ENCODE data around the gene ACLY.
A peak's percentile ranks its signal among the peaks of the same experiment; 100 is the strongest.
"Not testable (repeated sequence)": the region's sequence is repeated elsewhere in the genome, so short reads cannot be mapped to it uniquely, and the experiment has no call there.

The ACLY gene

DNA sequence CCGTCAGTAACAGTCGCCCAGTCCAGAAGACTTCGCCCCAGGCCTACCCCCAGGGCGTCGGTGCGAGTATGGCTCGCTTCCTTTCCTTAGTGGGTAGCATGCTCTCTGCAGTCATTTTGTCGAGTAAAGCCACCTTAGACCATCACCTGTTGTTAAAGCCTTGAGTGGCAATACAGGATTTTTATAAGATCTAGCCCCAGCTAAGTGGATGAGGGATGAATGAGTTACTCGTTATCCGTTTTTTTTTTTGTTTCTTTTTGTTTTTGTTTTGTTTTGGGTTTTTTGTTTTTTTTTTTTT is 53.2 kb downstream of the ACLY start:
- TF ChIP-seq, protein P1, sequence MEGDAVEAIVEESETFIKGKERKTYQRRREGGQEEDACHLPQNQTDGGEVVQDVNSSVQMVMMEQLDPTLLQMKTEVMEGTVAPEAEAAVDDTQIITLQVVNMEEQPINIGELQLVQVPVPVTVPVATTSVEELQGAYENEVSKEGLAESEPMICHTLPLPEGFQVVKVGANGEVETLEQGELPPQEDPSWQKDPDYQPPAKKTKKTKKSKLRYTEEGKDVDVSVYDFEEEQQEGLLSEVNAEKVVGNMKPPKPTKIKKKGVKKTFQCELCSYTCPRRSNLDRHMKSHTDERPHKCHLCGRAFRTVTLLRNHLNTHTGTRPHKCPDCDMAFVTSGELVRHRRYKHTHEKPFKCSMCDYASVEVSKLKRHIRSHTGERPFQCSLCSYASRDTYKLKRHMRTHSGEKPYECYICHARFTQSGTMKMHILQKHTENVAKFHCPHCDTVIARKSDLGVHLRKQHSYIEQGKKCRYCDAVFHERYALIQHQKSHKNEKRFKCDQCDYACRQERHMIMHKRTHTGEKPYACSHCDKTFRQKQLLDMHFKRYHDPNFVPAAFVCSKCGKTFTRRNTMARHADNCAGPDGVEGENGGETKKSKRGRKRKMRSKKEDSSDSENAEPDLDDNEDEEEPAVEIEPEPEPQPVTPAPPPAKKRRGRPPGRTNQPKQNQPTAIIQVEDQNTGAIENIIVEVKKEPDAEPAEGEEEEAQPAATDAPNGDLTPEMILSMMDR (IDR thresholded peaks at IDR 0.05; ENCODE audit: low read depth, low read length), result no peak; the same call in 1 of the 2 replicates
- DNase-seq (ENCODE audit: extremely low read depth, low read depth), result no peak

DNA sequence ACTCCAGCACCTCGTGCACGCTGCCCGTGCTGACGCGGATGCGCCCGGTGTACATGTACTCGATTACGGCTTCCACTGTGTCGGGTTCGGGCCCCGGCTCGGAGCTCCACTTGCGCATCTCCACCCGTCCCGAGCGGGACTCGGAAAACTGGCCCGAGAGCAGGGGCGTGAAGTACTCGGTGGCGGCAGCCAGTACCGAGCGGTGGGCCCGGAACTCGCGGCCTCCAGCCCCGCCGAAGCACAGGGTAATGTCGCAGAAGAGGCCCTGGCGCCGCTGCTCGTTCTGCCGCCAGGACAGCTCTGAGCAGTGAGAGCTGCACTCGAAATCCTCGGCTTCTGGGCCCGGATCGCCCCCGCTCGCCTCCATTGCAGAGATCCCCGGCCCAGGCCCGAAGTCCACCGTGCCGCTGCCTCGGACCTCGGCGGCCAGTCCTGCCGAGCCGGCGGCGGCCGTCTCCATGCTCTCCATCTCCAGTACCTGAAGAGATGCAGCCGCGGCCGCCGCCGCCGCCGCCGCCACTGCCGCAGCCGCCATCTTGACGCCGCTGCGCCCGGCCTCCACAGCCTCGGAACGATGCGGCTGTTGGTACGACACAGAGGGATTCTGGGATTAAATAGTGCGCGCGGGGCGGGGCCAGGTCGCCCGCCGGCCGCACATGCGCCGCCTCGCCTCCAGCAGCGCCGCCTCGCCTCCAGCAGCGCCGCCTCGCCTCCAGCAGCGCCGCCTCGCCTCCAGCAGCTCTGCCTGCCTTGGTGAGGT is 53.7 kb downstream of the ACLY start, which contains the start of gene KLHL11:
Gene KLHL11 (minus strand): TSS at position 588 of the 760 bp plus-strand sequence. CDS start 53 bp downstream, at position 535.
- TF ChIP-seq, protein P1 (IDR thresholded peaks at IDR 0.05; ENCODE audit: low read depth, low read length), result no peak
- peak; percentile 52 for DNase-seq (ENCODE audit: extremely low read depth, low read depth)

DNA sequence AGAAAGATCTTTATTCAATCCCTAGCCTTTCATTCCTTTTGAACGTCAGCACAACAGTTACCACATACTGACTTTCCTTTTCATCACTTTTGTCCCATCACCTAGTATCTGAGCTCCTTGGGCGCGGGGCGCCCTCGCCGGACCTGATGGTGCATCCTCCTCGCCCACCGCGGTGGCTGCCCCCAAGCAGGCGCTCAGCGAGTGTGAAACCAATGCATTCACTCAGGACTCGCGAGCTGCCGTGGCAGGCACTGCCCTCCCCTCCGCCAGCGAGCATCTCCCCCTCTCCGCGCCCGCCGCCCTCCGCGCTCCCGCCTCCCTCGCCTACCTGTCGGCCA is 54.3 kb downstream of the ACLY start:
- TF ChIP-seq, protein P1 (IDR thresholded peaks at IDR 0.05; ENCODE audit: low read depth, low read length), result no peak
- no peak for DNase-seq (ENCODE audit: extremely low read depth, low read depth)

DNA sequence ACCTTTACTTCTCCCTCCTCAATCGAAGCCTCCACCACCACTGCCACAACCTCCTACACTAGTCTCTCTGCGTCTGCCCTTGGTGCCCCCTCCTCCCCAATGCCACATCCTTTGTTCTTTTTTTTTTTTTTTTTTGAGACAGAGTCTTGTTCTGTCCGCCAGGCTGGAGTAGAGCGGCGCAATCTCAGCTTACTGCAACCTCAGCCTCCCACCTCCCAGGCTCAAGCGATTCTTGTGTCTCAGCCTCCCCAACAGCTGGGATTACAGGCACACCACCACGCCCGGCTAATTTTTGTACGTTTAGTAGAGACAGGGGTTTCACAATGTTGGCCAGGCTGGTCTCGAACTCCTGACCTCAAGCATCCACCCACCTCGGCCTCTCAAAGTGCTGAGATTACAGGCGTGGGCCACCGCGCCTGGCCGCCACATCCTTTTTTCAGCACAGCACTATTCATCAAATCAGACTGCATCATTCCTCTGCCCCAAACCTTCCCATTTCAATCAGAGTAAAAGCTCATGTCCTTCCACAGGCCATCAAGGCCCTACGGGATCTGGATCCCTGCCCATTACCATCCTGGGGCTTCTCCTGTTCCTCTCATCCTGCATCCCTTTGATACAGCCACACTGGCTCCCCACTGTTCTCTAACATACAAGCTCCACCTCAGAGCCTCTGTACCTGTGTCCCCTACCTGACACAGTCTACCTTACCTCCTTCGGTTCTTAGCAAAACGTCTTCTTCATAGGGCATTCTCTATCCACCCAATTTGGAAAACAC is 55.5 kb downstream of the ACLY start:
- no peak for DNase-seq (ENCODE audit: extremely low read depth, low read depth)

DNA sequence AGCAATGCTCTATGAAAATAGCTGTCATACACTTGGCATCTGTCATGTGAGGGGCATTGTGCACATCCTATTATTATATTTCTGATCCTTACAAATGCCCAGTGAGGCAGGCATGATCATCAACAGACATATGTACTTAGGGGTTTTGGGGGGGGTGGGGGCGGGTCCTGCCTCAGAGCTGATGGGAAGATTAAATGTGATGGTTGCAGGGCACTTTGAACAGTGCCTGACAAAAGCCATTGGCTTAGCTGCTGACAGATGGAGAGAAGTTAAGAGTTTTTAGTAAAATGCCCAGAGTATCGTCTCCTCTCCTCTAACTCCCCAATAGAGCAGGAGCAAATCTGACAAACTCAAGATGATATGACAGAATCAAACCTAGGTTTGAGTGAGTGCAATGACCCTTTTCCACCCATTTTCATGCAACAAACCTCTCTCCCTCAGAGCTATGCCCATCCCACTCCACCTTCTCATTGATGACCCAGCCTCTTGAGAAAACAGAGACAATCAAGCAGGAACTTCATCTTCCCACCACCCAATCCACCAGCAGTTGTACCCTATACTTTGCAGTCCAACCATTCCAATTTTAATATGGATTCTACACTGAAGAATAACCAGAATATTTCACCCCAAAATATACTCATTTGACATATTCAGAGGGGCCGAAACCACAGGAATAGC is 58.4 kb downstream of the ACLY start:
- no peak for DNase-seq (ENCODE audit: extremely low read depth, low read depth)
- TF ChIP-seq, protein P1 (IDR thresholded peaks at IDR 0.05; ENCODE audit: low read depth, low read length), result no peak

More for the DNA sequence above, 55.5 kb downstream of the ACLY start:
- TF ChIP-seq, protein P1 (IDR thresholded peaks at IDR 0.05; ENCODE audit: low read depth, low read length), result no peak

DNA sequence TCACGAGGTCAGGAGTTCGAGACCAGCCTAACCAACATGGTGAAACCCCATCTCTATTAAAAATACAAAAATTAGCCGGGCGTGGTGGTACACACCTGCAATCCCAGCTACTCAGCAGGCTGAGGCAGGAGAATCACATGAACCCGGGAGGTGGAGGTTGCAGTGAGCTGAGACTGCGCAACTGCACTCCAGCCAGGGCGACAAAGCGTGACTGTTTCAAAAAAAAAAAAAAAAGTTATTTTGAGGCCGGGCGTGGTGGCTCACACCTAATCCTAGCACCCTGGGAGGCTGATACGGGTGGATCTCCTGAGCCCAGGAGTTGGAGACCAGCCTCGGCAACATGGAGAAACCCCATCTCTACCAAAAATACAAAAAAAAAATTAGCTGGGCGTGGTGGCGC is 67.4 kb downstream of the ACLY start:
- DNase-seq (ENCODE audit: extremely low read depth, low read depth), result not testable (repeated sequence)

DNA sequence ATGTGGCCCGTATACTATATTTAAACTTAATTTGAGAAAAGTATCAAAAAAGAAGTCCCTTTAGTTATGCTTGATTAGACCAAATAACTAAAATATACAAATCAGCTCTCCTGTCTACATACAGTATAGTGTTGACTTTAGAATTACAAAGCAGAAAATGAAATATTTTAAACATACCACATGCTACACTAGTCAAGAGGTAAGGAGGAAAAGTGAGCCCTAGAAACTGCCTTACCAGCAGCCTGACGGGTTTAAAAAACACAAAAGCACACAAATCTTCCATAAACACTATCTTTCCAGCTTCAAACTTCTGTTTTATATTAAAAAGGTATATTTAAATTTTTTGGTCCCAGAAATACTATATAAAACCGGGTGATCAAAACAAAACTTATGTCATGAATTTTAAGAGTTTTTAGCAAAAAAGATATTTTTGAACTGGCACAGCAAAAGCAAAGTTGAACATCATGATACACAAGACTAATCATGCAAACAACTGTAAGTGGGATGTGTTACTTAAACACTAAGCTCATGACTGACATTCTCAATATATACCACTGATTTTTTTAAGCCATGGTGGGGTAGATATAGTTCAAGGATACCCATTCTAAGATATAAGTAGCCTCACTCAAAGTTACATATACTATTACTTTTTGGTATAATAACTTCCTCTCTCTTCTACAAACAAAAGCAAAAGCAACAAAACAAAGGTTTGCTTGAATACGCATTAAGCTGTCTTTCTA is 69.3 kb downstream of the ACLY start:
- DNase-seq (ENCODE audit: extremely low read depth, low read depth), result no peak
- TF ChIP-seq, protein P1 (IDR thresholded peaks at IDR 0.05; ENCODE audit: low read depth, low read length), result no peak

Data from AG09319 (cell line).